GOT3 (cell line): ENCODE measurements around the gene ZCCHC13.
"Not testable (repeated sequence)": the region's sequence is repeated elsewhere in the genome, so short reads cannot be mapped to it uniquely, and the experiment has no call there.

ENCODE experiments used
- DNase-seq: peaks from one replicate; lab custom pipeline; 2025; ENCODE audit warnings: mixed read lengths; lab: John Stamatoyannopoulos, UW

ZCCHC13 gene

GRCh38 chrX:74304016-74304415, at the start of gene ZCCHC13:
TSS of gene ZCCHC13 (plus strand) at chrX:74304180. CDS start at chrX:74304267, 87 bp downstream.
- no peak for DNase-seq

- not testable (repeated sequence) for DNase-seq
Observed at GRCh38 chrX:74258111-74258510, 45.9 kb upstream of the ZCCHC13 start.

- DNase-seq: no peak
Observed at GRCh38 chrX:74259885-74260491, 44.0 kb upstream of the ZCCHC13 start.

- DNase-seq: no peak
Observed at GRCh38 chrX:74262452-74263209, 41.3 kb upstream of the ZCCHC13 start.

GRCh38 chrX:74270393-74270792, 33.6 kb upstream of the ZCCHC13 start:
- no peak for DNase-seq

GRCh38 chrX:74272230-74272629, 31.8 kb upstream of the ZCCHC13 start:
- DNase-seq: no peak

- no peak for DNase-seq
Observed at GRCh38 chrX:74274516-74274915, 29.5 kb upstream of the ZCCHC13 start.

GRCh38 chrX:74277320-74277719, 26.7 kb upstream of the ZCCHC13 start:
- no peak for DNase-seq

- DNase-seq: no peak
Observed at GRCh38 chrX:74277846-74278245, 26.1 kb upstream of the ZCCHC13 start.

- no peak for DNase-seq
Observed at GRCh38 chrX:74280759-74281158, 23.2 kb upstream of the ZCCHC13 start.

GRCh38 chrX:74284391-74284952, 19.5 kb upstream of the ZCCHC13 start:
- no peak for DNase-seq

- no peak for DNase-seq
Observed at GRCh38 chrX:74286950-74287740, 16.8 kb upstream of the ZCCHC13 start.

GRCh38 chrX:74291577-74291963, 12.4 kb upstream of the ZCCHC13 start:
- no peak for DNase-seq

GRCh38 chrX:74291964-74292807, 11.8 kb upstream of the ZCCHC13 start:
- DNase-seq: peak; percentile 58

GRCh38 chrX:74292808-74293123, 11.2 kb upstream of the ZCCHC13 start:
- DNase-seq: no peak

GRCh38 chrX:74293343-74293946, 10.5 kb upstream of the ZCCHC13 start:
- DNase-seq: peak; percentile 1

GRCh38 chrX:74295101-74295500, 8.9 kb upstream of the ZCCHC13 start:
- DNase-seq: no peak

GRCh38 chrX:74297766-74298165, 6.2 kb upstream of the ZCCHC13 start:
- DNase-seq: no peak

- no peak for DNase-seq
Observed at GRCh38 chrX:74300869-74301268, 3.1 kb upstream of the ZCCHC13 start.

GRCh38 chrX:74318672-74319071, 14.7 kb downstream of the ZCCHC13 start:
- no peak for DNase-seq

GRCh38 chrX:74319321-74319720, 15.3 kb downstream of the ZCCHC13 start:
- DNase-seq: not testable (repeated sequence)
